GM18498 (cell line): Measurements from ENCODE around the gene CD24.
"Not testable (repeated sequence)": the region's sequence is repeated elsewhere in the genome, so short reads cannot be mapped to it uniquely, and the experiment has no call there.

Source experiments
- ATAC-seq: cut with Tn5 transposase; IDR thresholded peaks from one replicate; pipeline ENCODE4 v1.9.1; 2021; ENCODE audit warnings: mild to moderate bottlenecking, moderate library complexity; ENCODE audit not compliant: unreplicated experiment

CD24 gene

DNA sequence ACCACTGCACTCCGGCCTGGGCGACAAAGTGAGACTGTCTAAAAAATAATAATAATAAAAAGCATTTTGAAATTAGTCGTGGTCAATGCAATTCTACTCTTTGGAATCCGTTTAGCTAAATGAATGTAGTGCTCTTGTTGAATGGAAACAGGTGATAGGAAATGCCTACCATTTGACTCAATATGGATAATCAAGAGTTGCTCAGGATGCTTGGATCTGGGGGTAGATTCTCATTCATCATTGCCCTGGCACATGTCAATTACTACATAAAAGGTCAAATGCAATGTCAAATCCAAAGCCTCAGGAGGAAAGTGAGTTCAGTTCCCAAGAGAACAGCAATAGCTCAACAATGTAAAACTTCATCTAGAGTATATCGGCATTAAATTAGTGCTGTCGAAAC lies 3.8 kb downstream of the CD24 start:
- ATAC-seq: not testable (repeated sequence)

DNA sequence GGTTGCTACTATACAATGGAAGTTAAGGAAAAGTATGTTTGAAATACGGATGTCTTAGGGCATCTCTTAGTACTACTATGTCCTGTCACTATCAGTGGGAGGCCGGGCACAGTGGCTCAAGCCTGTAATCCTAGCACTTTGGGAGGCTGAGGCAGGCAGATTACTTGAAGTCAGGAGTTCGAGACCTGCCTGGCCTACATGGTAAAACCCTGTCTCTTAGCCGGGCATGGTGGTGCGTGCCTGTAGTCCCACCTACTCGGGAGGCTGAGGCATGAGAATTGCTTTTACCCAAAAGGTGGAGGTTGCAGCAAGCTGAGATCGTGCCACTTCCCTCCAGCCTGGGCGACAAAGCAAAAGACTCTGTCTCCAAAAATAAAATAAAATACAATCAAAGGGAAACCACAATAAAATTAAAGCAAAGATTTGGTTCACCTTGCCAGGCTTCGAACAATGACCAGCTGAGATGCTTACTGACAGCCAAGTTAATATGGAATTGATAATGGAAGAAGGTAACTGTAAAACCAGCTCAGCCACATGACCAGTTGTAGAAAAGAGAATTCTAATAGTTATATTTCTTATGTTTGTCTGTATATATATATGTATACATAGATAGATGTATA lies 6.5 kb downstream of the CD24 start:
- no peak for ATAC-seq

DNA sequence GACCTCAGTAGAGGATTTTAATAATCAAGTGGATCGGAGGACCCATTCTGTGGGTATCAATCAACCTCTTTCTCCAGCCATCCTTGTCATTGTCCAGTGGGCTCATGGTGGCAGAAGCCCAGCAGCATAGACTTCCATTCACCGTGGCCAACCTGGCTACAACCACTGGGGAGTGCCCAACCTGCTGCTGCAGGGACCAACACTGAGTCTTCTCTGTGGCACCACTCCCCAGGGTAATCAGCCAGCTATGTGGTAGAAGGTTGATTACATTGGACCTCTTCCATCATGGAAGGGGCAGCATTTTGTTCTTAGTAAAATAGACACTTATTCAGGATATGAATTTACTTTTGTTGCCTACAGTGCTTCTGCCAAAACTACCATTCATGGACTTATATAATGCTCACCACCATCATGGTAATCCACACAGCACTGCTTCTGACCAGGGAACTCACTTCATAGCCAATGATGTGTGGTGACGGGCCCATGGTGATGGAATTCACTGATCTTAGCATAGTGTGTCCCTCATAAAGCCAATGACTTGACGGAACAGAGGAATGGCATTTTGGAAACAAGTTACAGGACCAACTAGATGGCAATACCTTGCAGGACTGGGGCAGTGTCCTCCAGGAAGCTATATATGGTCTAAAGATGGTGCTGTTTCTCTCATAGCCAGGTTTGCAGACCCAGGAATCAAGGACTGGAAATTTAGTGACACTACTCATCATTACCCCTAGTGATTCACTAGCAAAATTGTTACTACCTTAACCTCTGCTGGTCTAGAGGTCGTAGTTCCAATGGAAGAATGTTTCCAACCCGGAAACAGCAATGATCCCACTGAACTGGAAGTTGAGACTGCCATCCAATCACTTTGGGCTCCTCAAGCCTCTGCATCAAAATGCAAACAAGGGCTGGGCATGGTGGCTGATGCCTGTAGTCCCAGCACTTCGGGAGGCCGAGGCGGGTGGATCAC lies 7.6 kb downstream of the CD24 start:
- ATAC-seq: no peak

DNA sequence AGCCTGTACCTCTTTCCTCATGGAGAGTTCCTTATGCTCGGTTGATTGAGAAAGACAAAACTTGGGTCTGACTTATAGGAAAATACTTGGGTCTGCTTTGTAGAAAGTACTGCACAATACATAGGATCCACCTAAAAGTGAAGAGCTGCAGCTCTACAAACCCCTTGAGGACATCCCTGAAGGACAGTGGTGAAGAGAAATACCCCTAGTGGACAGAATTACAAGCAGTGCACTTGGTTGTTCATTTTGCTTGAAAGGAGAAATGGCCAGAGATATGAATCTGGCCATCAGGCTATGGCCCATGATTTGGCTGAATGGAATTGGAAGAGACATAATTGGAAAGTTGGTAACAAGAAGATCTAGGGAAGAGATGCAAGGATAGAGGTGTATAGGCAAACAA lies 8.3 kb downstream of the CD24 start:
- no peak for ATAC-seq

DNA sequence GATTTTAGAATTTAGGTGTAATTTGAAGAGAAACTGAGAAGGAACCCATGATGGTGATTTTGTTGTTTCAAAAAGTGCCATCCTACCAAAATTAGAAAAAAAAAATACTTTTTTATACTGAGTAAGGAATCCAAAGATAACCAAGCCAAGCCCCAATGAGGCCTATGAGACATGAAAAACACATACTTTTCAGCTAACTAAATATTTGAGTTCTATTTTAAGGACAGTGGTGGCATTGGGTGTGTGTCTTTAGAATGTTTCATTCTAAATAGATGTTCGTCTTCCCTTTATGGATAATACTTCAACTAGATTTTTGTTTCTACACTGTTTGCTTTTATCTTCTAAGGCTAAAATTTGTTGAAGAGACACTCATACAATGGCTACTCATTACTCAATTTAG lies 9.6 kb downstream of the CD24 start:
- ATAC-seq: no peak

DNA sequence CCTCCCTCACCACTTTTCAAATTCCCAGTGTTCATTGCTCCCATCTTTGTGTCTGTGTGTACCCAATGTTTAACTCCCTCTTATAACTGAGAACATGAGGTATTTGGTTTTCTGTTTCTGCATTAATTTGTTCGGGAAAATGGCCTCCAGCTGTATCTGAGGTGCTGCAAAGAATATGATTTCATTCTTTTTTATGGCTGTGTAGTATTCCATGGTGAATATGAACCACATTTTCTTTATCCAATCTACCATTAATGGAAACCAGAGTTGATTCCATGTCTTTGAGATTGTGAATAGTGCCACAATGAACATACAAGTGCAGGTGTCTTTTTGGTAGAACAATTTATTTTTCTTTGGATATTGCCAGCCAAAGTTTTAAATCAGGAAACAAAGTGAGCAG lies 10.4 kb downstream of the CD24 start:
- no peak for ATAC-seq

DNA sequence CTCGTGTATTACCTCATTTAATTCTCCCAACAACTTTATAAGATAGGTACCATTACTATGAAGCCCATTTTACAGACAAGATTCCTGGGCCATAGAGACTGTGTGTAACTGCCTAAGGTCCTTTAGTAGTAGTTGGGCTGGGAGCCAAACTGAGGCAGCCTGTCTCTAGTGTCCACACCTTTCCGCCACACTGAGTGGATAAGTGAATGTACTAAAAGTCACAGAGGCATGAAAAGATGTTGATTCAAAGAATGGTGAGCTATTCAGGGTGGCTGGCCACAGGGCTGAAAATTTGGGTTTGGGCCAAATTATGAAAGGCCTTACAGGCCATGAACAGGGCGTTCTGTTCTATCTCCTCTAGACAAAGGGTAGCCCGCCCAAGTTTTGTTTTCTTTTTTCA lies 11.0 kb downstream of the CD24 start:
- ATAC-seq: no peak

DNA sequence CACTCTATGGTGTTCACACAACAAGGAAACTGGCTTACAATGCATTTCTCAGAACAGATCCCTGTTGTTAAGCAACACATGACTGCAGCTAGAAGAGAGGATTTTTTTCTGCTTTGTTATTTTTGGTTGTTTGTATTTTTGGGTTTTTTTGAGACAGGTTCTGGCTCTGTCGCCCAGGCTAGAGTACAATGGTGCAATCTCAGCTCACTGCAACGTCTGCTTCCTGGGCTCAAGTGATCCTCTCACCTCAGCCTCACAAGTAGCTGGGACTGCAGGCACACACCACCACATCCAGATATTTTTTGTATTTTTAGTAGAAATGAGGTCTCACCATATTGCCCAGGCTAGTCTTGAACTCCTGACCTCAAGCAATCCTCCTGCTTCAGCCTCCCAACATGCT lies 12.7 kb downstream of the CD24 start:
- no peak for ATAC-seq

DNA sequence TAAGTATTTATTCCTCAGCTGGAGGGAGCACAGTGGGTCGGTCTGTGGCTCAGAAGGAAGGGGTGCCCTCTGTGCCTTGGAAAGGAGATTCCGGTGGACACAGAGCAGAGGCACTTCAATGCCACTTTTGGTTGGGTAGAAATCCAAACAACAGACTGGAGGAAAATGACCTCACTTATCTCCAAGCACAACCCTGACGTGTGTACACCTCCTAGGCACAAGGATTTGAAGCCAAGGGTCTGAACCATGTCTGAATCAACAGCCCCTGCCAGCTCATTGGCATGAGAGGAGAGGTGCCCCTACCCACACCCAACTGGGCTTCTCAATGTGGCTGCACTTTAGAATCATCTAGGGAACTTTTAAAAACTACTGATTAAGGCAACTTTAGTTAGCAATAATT lies 13.4 kb downstream of the CD24 start:
- no peak for ATAC-seq

DNA sequence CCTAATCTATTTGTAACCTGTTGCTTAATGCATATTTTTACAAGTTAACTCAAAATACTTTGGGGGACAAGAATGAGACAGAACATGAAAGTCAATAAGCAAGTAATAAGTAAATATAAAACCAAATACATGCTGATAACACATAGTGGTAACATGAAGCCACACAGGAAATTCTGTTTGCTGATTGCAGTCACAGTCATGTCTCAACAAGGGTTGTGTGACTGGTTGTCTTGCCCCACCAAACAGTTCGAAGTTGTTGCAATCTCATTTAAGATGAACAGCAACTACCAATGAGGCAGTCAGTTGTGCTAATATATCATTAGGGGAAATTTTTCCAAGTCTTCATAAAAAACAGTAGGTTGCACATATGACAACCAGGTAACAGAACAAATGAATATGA lies 14.5 kb downstream of the CD24 start:
- no peak for ATAC-seq

DNA sequence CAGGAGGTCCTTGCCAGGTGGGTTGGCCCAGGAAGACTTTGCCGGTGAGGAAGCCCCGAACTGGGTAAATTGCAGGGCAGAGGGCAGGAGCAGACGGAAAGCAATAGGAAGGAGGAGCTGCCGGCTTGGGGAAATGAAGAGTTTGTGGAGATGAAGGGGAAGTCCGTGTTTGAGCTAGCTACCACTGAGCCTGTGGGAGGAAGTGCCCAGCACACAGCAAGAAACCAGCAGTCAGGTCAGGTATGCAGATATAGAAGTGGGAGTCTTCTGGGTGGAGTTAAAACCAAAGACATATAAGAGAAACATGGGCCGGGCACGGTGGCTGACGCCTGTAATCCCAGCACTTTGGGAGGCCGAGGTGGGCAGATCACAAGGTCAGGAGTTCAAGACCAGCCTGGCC lies 34.7 kb downstream of the CD24 start:
- ATAC-seq: no peak

DNA sequence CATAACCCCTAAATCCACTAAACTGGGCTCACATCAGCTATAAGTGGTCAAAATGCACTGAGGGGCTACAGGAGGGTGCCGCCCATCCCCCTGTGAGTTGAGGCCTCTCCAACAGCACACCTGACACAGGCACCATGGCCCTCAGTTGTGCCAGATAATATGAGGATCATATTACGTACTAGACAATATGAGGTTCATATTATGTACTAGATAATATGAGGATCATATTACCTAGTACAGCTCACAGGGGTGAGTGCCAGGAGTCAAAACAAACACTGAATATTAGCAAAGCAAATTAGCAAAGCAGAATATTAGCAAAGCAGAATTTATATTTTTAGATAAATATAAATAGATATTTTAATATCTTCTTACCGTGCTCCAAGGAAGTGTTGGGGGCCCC lies 35.3 kb downstream of the CD24 start:
- no peak for ATAC-seq

DNA sequence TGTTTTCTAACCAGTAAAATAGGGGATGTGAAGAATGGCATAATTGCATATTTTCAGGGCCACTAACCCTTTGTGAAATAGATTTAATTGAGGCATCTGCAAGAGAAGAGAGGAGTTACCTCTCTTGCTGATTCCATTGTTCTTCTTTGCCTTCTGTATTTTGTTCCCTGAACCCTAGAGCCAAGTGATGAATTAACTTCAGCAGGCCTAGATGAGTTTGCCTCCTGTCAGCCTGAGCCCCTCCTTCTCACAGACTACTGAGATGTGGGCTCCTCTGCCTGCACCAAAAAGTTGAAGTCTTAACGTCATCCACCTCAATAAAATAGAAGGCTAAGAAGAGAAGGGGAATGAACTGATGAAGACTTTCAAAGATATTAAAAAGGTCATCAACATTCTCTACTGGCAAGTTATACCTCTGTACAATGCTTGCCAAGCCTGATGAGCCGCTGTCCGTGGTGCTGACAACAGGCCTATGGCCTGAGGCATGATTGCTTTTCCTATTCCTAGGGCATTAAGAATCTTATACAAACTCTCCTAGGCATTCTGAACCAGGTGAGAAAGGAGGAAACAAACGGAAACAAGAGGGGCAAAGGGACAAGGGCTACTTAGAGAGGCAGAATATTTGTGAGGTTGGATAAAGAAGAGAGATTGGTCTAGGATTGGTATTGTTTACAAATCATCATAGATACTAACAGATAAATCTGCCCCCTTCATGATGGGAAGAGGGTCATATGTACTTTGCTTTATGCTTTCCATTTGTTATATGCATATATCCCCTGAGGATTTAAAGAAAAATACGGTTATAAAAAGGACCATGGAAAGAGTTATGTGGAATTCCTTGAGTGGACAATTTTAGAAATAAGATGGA lies 46.8 kb downstream of the CD24 start:
- no peak for ATAC-seq

DNA sequence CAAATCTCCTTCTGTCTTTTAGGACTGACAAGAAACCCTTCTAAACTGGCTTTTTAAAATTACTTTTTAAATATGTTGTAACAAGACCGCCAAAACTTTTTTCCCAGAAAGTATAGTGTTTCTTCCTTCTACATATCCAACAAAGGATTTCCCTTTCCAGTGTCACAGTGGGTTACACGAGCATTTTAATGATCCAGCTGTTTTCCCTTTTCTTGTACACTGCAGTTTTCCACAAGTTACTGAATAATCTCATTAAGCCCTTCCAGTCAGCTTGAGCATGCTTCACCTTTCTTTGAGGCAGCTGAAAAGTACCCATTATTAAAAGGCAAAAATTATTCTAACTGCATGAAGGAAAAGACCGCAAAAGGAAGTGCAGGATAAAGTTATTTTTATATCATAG lies 48.6 kb downstream of the CD24 start:
- ATAC-seq: no peak

DNA sequence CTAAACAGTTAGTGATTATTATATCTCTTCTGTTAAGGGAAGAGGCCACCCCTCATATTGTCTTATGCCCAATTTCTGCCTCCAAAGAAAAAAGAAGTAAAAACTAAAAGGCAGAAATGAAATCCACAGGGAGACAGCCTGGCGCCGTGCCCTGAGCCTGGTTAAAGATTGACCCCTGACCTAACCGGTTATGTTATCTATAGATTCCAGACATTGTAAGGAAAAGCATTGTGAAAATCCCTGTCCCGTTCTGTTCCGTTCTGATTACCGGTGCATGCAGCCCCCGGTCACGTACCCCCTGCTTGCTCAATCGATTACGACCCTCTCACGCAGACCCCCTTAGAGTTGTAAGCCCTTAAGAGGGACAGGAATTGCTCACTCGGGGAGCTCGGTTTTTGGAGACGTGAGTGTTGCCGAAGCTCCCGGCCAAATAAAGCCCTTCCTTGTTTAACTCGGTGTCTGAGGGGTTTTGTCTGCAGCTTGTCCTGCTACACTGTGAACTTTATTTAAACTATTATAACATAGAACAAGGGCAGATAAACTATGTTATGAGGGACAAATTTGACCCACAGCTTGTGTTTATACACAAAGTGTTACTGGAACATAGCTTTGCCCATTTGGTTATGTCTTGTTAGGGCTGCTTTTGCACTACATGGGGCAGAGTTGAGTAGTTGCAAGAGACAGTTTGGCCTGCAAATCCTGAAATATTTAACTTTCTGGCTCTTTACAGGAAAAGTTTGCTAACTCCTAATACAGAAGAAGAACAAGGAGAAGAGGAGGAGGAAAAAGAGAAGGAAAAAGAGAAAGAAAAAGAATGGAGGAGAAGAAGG lies 49.6 kb downstream of the CD24 start:
- ATAC-seq: no peak

DNA sequence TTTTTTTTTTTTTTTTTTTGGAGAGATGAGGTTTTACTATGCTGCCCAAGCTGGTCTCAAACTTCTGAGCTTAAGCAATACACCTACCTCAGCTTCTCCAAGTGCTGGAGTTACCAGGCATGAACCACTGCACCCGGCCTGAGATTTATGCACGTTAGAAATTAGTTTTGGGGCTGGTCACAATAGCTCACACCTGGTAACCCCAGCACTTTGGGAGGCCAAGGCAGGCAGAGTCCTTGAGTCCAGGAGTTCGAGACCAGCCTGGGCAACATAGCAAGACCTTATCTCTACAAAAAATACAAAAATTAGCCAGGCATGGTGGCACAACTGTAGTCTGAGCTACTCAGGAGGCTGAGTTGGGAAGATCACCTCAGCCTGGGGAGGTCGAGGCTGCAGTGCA lies 51.9 kb downstream of the CD24 start:
- ATAC-seq: no peak
